Activated T-cell treated with anti-CD3 and anti-CD28 coated beads, Interleukin-2, amount 50 U/mL, for 4 hours (primary cell): ENCODE results near the gene BABAM2. TPM values are rescaled to one million over a fixed set of nuclear protein-coding genes. Genes with fewer than 3 reads are reported as not detected.

Source experiments
- ATAC-seq, 2 donors: fragments of 200-7000 bp; cut with Tn5 transposase; one replicate each; pipeline ENCODE4 v1.10.0; 2021
- DNase-seq: peaks from one replicate; pipeline ENCODE4 v3.0.0-alpha.2; 2020
- H3K27me3 Mint-ChIP-seq: one replicate; pipeline ENCODE4 v1.8.0; 2021; ENCODE audit warnings: low read depth, mixed read lengths
- H3K36me3 Mint-ChIP-seq: one replicate; pipeline ENCODE4 v1.8.0; 2022; ENCODE audit warnings: mixed read lengths; ENCODE audit not compliant: insufficient read depth
- H3K4me1 Mint-ChIP-seq: one replicate; pipeline ENCODE4 v1.8.0; 2021; ENCODE audit warnings: low read depth, mixed read lengths
- H3K4me3 Mint-ChIP-seq: one replicate; pipeline ENCODE4 v1.8.0; 2021; ENCODE audit warnings: mild to moderate bottlenecking, moderate library complexity, mixed read lengths
- H3K9me3 Mint-ChIP-seq: one replicate; pipeline ENCODE4 v1.8.0; 2021; ENCODE audit warnings: mixed read lengths
- total RNA-seq, 3 donors: library from RNA; stranded (reverse); gene quantifications; one replicate each; pipeline ENCODE4 v1.2.1, GENCODE V29; 2021

Gene BABAM2
- total RNA-seq, 3 donors from 2014 or later, result 34.3 to 45.9 (median 35.6) TPM

DNA sequence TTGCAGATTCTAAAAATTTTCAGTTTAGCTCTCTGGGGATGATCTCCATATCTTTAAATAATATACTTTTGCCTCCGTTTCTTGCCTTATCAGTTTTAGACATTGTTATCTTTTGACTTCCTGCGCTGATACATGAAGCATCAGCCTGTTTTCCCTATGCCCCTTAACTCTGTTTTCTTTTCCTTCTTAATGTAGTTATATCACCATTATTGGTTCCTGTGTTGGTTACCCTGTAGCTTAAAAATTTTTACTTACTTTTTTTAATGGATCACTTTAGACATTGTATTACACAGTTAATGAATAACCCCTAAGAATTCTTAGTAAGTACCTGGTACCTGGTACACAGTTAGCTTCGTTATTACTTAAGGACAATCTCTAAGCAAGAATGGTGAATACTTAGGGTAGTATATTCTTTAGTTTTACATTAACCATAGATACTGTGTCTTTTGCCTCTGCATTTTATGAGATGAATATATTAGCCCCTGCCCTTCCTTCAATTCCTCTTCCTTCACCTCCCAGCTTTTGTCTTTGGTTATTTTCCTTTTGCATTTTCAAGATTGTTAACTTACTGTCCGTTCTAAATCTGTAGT is 40.9 kb downstream of the BABAM2 start:
- ATAC-seq (no peak), DNase-seq (no peak)
- Mint-ChIP-seq H3K9me3 (no peaks in the 10 kb centered on the region), H3K4me1 (peaks cover 10% of the 10 kb centered on the region), H3K4me3 (no peak overlapping the region), H3K27me3 (no peaks in the 10 kb centered on the region), H3K36me3 (peaks cover 30% of the 10 kb centered on the region)

DNA sequence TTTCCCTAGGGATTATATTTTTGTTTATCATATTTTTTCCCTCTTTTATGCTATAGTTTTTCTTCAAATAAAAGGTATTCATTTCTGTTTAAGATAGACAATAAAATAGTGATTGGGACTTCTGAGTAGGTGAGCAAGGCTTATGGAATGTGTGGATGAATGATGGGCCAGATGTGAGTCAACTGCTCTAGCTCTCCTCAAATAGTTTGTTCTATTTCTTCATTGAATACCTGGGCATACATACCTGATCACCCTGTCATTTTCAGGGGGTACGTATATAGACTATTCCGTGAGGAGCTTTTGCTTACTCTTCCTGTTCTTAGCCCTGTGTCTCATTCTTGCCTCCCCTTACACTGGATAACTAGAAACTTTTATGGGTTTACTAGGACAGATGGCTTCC is 41.9 kb downstream of the BABAM2 start:
- H3K4me3 Mint-ChIP-seq, result no peak overlapping the region
- ATAC-seq (no peak), DNase-seq (no peak)
- H3K27me3 Mint-ChIP-seq, result no peaks in the 10 kb centered on the region
- H3K36me3 Mint-ChIP-seq, result peaks cover 27% of the 10 kb centered on the region
- H3K4me1 Mint-ChIP-seq, result peaks cover 11% of the 10 kb centered on the region
- no peaks in the 10 kb centered on the region for H3K9me3 Mint-ChIP-seq

DNA sequence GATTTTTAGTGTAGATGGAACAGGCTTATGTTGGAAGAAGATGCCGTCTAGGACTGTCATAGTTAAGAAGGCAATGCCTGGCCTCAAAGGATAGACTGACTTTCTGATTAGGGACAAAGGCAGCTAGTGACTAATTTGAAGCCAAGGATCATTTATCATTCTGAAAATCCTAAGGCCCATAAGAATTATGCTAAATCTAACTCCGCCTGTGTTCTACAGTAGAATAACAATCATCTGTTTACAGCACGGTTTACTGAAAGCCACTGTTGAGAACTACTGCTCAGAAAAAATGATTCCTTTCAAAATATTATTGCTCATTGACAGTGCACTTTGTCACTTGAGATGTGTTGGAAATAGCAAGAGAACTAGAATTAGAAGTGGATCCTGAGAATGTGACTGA is 44.5 kb downstream of the BABAM2 start:
- peaks cover 14% of the 10 kb centered on the region for H3K4me1 Mint-ChIP-seq
- H3K4me3 Mint-ChIP-seq, result no peak overlapping the region
- H3K9me3 Mint-ChIP-seq, result no peaks in the 10 kb centered on the region
- ATAC-seq, result no peak
- no peak for DNase-seq
- no peaks in the 10 kb centered on the region for H3K27me3 Mint-ChIP-seq
- peaks cover 25% of the 10 kb centered on the region for H3K36me3 Mint-ChIP-seq

DNA sequence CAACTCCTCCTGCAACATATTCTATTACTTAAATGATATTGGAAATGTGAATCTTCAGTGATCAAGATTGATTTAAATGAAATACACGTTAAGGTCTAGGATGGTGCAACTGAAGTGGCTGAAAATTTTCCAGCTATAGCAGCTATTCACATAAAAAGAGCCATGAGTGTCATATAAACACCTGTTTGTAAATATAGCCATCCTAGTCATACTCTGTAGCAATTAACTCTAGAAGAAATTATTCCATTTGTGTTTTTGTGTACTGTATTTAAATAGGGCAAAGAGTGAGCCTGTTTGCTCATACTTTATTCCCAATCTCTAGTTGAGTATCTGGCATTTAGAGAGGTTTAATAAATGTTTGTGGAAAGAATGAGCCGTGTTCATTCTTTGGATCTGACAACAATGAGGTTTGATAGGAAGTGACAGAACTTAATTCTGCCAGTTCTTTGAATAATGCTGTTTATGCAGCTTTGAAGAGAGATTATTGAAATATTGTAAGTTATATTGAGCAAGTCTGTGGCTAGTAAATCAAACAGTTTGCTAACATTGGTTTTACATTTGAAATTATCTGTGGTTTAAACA is 49.7 kb downstream of the BABAM2 start:
- H3K4me3 Mint-ChIP-seq, result no peak overlapping the region
- H3K4me1 Mint-ChIP-seq, result peaks cover 8% of the 10 kb centered on the region
- DNase-seq (no peak), ATAC-seq (no peak)
- no peaks in the 10 kb centered on the region for H3K27me3 Mint-ChIP-seq
- peaks cover 9% of the 10 kb centered on the region for H3K36me3 Mint-ChIP-seq
- H3K9me3 Mint-ChIP-seq, result no peaks in the 10 kb centered on the region

DNA sequence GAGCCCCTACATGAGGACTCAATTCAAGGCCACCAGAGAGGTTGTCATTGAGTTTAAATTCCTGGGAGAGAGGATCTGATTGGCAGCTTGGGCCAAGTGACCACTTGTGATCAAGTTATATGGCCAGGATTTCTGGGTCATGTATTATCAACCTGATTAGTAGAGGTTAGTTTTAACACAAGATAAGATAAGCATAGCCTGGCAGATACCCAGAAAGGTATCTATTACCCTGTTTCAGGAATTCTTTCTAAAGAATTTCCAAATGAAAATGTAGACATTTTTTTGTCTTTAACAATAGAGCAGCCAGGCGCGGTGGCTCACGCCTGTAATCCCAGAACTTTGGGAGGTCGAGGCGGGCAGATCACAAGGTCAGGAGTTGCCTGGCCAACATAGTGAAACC is 50.5 kb downstream of the BABAM2 start:
- no peak for DNase-seq
- Mint-ChIP-seq H3K4me3 (no peak overlapping the region), H3K27me3 (no peaks in the 10 kb centered on the region), H3K36me3 (peaks cover 9% of the 10 kb centered on the region), H3K9me3 (no peaks in the 10 kb centered on the region), H3K4me1 (peaks cover 8% of the 10 kb centered on the region)
- ATAC-seq, result no peak

DNA sequence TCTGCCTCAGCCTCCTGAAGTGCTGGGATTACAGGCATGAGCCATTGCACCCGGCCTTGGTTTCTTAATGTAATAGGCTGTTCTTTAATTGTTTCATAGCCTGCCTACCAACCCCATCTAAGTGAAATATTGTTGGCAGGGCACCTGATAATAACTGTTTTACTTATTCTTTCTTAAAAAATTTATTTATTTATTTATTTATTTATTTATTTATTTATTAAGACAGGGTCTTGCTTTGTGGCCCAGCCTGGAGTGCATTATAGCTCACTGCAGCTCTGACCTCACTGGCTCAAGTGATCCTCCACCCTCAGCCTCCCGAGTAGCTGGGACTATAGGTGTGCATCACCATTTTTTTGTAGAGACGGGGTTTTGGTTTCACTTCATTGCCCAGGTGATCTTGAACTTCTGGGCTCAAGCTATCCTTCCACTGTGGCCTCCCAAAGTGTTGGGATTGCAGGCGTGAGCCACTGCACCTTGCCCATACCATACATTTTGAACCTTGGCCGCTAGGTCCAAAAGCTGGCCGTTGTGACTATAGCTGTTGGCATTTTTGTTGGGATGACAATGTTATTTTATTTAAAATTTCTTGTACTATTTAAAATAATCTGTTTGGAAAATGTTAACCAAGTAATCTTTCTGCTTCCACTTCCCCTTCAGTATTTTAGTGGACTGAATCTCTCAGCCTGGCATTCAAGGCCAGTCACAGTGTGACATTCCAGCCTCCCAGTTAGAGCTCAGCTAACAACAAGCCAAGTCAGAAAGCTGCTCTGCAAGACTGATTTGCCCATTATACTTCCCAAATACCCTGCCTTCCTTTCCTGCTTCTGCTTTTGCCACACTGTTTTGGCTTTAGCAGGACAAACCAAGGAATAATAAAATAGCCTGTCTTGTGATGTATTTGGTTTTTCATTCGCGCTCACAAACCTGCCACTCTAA is 52.4 kb downstream of the BABAM2 start:
- Mint-ChIP-seq H3K36me3 (peaks cover 8% of the 10 kb centered on the region), H3K4me3 (no peak overlapping the region), H3K4me1 (peaks cover 13% of the 10 kb centered on the region), H3K27me3 (no peaks in the 10 kb centered on the region), H3K9me3 (no peaks in the 10 kb centered on the region)
- ATAC-seq, result no peak
- no peak for DNase-seq

DNA sequence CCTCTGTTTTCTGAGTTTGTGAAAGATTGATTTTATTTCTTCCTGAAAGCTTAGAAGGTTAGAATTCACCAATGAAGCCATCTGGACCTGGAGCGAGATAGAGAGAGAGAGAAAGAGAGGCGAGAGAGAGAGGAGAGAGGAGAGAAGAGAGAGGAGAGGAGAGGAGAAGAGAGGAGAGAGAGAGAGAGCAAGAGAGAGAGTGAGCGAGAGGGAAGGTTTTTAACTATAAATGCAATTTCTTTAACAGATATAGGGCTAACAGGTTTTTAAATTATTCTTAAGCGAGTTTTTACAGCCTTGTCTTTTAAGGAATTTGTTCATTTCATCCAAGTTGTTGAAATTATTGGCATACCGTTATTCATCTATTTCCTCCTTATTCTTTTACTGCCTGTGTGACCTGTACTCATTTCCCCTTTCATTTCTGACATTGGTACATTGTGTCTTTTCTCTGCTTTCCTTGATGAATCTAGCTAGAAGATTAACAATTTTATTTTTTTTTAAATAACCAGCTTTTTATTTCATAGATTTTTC is 56.1 kb downstream of the BABAM2 start:
- H3K27me3 Mint-ChIP-seq, result no peaks in the 10 kb centered on the region
- H3K4me3 Mint-ChIP-seq, result no peak overlapping the region
- peaks cover 12% of the 10 kb centered on the region for H3K36me3 Mint-ChIP-seq
- no peaks in the 10 kb centered on the region for H3K9me3 Mint-ChIP-seq
- H3K4me1 Mint-ChIP-seq, result peaks cover 33% of the 10 kb centered on the region
- ATAC-seq (no peak), DNase-seq (no peak)

DNA sequence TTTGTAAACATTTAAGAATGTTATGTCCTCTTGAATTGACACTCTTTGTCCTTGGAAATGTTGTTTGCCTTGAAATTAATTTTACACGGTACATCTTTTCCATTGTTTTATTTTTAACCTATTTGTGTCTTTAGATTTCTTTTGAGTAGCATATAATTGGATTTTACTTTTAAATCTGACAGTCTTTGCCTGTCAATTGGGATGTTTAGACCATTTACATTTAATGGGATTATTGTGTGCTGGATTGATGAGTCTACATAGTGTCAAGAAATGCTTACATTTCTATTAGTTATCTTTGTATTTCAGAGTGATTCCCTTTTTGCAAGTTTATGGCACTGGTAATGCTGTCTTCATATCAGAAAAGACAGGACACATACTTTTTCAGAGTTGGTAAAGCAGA is 61.5 kb downstream of the BABAM2 start:
- no peak for ATAC-seq
- H3K9me3 Mint-ChIP-seq, result peaks cover 9% of the 10 kb centered on the region
- H3K4me3 Mint-ChIP-seq, result no peak overlapping the region
- DNase-seq, result no peak
- H3K27me3 Mint-ChIP-seq, result no peaks in the 10 kb centered on the region
- peaks cover 18% of the 10 kb centered on the region for H3K36me3 Mint-ChIP-seq
- H3K4me1 Mint-ChIP-seq, result peaks cover 70% of the 10 kb centered on the region

DNA sequence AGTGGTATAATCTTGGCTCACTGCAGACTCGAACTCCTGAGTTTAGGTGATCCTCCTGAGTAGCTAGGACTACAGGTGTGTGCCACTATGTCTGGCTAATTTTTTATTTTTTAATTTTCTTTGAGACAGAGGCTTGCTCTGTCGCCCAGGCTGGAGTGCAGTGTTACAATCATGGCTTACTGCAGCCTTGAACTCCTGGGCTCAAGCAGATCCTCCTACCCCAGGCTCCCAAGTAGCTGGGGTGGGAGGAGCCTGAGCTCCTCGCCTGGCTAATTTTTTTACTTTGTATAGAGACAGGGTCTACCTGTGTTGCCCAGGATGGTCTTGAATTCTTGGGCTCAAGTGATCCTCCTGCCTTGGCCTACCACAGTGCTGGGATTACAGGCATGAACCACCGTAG is 62.5 kb downstream of the BABAM2 start:
- Mint-ChIP-seq H3K36me3 (peaks cover 18% of the 10 kb centered on the region), H3K9me3 (peaks cover 9% of the 10 kb centered on the region), H3K4me3 (no peak overlapping the region), H3K27me3 (no peaks in the 10 kb centered on the region), H3K4me1 (peaks cover 71% of the 10 kb centered on the region)
- ATAC-seq (no peak), DNase-seq (no peak)

DNA sequence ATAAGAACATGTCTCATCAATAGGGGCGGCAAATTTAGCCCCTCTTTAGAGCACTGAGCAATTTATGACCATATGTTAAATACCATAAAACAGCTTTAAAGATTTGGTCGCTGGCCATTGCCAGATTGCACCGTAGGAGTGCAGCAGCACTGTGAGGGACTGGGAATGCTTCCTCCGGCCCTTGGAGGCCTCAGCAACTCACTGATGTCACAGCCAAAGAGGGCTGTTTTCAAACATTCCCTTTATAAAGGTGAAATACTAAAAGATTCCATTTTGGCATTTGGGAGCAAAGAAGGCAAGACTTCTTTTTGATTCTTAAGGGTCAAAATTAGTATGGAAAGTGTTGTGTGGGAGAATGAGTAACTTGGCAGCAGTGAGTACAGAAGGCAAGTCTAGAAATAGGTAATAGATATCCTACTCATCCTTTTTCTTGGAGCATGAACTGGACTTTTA is 63.7 kb downstream of the BABAM2 start:
- Mint-ChIP-seq H3K4me1 (peaks cover 76% of the 10 kb centered on the region), H3K36me3 (peaks cover 21% of the 10 kb centered on the region), H3K4me3 (no peak overlapping the region), H3K9me3 (peaks cover 9% of the 10 kb centered on the region), H3K27me3 (no peaks in the 10 kb centered on the region)
- no peak for DNase-seq
- peak; percentile 15 to 27 for ATAC-seq

DNA sequence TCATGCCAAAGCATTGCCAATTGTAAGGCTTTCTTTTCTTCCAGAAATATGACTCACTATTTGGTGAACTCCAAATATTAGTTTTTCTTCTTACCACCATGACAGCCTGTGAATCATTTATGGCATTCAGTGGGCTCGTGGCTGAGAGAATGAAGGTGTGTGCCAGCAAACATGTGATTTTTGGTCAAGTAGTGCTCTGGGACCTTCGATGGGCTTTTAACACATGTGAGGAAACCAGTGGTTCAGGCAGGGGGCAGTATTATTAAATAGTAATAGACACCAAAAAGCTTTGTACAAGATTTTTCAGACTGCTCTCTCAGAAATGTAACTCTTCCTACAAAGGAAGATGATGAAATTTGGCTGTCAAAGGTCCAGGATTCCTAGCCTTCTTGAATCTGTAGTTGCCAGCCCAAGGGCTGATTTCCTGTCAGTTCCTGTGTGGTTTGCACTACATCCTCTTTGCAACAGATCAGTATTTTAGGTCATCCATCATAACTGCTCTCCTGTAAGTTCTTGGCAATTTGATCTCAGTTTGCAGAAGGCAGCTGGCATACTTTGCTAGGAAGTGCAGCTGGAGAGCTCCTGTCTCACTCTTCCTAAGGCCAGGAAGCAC is 64.3 kb downstream of the BABAM2 start:
- DNase-seq, result peak; percentile 36
- Mint-ChIP-seq H3K4me1 (peaks cover 80% of the 10 kb centered on the region), H3K27me3 (no peaks in the 10 kb centered on the region), H3K9me3 (peaks cover 9% of the 10 kb centered on the region), H3K4me3 (peak overlapping the region; percentile 17), H3K36me3 (peaks cover 19% of the 10 kb centered on the region)
- peak; percentile 86 to 89 for ATAC-seq

DNA sequence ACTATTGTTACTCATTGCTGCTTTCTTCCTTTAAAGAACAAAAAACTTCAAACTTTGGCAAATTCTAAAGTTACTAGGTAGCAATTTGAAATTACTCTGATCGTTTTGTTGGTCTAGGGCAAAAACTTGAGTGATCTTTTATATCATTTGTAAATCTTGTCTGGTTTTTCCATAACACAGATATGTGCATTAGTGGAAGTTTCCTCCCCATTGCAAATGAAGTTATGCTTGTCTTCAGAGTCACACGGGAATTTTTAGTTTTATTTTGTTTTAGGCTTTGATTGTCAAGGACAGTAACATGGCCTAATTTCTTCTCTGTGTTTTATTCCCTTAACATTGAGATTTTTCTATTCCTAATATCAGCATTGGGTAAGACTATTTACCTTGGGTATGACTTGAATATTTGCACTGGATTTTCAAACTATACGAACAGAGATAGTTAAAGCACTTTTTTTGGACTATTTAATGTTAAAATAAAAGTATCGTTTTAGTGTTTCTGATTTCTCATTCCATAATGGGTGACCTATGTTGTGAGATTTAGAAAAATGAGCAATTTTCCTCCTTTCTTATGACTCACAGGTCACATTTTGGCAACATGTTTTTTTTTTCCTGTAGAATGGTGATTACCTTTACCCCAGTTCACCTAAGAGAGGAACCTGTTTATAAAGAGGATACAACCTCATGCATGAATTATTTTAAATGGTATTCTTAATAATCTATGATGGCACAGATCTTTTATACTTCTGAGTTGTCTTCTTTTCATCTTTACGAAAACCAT is 65.0 kb downstream of the BABAM2 start:
- peak overlapping the region; percentile 17 for H3K4me3 Mint-ChIP-seq
- peaks cover 9% of the 10 kb centered on the region for H3K9me3 Mint-ChIP-seq
- DNase-seq, result no peak
- ATAC-seq, result peak in 1 of 2 donors; percentile 9
- peaks cover 18% of the 10 kb centered on the region for H3K36me3 Mint-ChIP-seq
- no peaks in the 10 kb centered on the region for H3K27me3 Mint-ChIP-seq
- H3K4me1 Mint-ChIP-seq, result peaks cover 83% of the 10 kb centered on the region

DNA sequence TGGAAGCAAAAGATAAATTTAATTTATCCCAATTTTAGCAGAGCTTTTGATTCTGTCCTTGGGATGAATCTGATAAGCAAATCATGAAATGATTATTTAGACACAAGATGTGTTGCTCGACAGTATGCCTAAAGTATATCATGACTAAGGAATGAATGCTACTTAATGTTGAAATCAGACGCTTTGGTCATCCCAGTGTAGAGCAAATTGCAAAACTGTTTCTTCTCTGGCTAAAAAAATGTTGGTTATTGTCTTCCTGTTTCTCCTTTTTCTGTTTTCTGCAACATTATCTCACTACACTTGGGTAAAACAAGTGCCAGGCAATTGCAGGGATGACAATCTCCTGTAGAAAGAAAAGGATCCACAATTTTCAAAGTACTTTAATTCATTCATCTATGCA is 66.4 kb downstream of the BABAM2 start:
- H3K36me3 Mint-ChIP-seq, result peaks cover 11% of the 10 kb centered on the region

More for the DNA sequence above, 66.4 kb downstream of the BABAM2 start:
- no peak for ATAC-seq
- no peak for DNase-seq
- no peaks in the 10 kb centered on the region for H3K27me3 Mint-ChIP-seq
- H3K4me1 Mint-ChIP-seq, result peaks cover 80% of the 10 kb centered on the region
- peaks cover 7% of the 10 kb centered on the region for H3K9me3 Mint-ChIP-seq
- no peak overlapping the region for H3K4me3 Mint-ChIP-seq
